HG02623 (cell line): ENCODE results near the gene MAD1L1.
"Not testable (repeated sequence)": the region's sequence is repeated elsewhere in the genome, so short reads cannot be mapped to it uniquely, and the experiment has no call there.

Experiments used
- ATAC-seq: cut with Tn5 transposase; IDR thresholded peaks from one replicate; pipeline ENCODE4 v1.9.1; 2021; ENCODE audit warnings: moderate library complexity; ENCODE audit not compliant: unreplicated experiment

The MAD1L1 gene

DNA sequence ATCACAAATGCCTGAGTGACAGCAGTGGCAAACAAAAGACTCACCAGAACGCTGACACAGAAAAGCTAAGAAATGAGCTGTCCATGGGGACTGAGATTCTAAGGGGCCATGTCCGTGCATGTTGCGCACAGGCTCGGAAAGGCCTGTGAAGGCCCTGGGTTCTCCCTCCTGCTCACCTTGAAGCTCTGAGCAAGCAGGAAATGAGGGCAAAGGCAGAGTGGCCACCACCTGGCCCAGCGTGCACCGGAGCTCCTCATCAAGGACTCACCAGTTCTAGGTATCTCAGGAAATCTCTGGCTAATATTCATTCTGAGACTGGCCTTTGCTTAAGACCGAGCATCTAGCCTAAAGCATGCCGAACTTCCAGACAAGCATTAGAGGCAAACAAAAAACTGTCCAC is 52.7 kb downstream of the MAD1L1 start:
- ATAC-seq: no peak

DNA sequence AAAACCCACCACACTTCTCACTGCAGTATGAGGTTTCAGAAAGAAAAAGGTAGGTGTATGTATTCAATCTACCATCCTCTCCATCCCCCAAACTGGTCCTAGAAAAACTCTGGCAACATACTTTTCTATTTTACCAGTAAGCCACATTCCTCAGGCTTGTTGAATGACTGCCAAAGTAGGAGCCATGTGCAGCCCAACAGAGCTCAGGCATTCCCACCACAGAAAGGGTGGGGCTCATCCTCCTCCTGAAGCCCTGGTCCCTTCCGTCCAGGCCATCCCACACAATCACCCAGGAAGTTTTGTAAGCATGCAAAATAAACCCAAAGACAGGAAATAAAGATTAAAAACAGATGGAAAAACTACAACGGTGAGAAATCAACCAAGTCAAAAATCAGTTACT is 57.2 kb downstream of the MAD1L1 start:
- no peak for ATAC-seq

DNA sequence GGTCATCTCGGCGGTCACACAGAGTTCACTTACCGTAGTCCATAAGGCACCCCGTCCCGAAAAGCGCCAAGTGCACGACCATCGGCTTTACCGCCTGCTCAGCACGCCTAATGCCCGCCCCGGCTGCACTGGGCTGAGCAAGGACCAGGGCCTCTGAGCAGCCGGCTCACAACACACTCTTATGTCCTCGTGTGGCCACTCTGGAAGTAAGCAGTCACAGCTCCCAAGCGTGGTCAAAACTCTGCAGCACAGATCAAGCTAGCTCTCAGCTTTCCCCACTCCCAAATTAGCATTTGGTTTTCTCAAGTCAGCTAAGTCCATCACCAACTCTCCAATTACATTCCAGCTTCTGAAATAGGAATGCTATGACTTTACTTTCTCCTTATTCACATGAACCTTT is 57.7 kb downstream of the MAD1L1 start:
- ATAC-seq: no peak

DNA sequence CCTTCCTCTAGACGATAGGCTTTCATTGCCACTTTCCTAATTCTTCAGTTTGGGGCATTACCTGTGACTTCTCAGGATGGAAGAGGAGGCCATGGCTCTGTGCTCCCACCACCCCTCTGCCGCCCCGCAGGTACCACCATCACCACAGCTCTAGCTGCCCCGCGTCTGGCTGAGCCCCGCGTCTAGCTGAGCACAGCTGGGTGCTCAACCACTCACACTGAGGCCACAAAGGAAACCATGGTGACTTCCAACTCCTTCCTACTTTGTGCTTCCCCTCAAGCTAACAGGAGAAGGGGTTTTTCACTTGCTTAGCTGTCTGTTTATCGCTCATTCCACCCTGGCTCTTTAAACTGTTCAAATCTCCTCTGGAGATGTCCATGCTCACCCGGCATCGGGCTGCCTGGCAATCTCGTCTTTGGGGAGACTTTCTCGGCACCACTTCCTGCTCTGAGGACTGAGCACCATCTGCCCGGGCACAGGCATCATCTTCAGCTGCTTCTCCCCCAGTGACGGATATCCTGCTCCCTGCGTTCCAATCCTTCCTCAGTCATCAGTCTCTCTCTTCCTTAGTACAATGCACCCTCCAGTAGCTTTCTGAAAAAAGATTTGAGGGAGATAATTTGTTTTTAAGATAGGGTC is 59.4 kb downstream of the MAD1L1 start:
- ATAC-seq: no peak

DNA sequence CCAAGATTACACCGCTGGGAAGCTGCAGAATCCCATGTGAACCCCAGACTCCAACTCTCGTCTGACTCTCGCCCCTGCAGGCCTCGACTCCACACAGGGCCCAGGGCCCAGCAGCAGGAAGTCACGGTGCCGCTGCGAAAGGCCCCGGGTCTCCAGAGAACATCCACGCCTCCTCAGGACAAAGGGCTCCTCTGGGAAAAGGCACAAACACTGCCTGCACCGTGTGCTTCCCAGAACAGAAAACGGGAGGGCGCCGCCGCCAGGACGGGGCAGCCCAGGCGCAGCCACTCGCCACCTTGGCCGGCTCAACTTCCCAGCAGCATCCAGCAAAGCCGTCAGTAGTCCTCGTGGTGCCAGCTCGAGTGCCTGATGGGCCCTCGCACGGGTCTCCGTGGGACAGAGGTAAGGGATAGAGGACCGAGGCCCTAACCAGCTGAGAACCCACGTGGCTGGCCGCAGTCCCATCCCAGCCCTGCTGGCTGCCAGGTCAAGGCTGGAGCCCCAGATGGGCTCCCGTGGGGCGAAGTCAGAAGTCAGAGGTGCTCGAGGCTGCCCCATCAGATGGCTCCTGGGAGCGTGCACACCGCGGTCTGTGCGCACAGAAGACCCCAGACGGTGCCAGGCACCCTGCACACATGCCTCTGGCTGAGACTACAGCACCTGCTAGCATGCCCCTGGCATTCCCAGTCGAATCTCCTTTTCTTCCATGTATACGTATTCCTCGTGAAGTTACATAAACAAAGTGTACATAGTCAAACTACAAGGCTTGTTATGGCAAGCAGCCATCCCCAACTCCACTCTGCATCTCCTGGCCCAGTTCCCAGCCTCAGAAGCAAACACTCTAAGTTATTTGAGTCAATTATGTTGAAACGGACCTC is 60.2 kb downstream of the MAD1L1 start:
- no peak for ATAC-seq

DNA sequence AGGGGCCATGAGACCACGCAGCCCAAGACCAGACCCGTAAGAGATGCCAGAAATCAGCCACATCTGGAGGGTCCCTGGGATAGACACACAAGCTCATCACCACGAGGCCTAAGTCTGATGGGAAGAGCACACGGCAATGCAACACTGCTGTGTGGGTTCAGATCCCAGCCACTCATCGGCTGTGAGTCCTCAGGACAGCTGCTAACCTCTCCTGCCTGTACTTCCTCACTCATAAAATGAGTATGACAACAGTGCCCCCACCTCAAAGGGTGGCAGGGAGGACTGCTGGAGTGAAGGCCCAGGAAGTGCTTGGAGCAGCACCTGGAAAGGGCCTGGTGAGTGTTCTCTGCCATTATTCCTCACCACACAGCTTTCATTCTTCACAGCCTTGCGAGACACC is 60.9 kb downstream of the MAD1L1 start:
- no peak for ATAC-seq

DNA sequence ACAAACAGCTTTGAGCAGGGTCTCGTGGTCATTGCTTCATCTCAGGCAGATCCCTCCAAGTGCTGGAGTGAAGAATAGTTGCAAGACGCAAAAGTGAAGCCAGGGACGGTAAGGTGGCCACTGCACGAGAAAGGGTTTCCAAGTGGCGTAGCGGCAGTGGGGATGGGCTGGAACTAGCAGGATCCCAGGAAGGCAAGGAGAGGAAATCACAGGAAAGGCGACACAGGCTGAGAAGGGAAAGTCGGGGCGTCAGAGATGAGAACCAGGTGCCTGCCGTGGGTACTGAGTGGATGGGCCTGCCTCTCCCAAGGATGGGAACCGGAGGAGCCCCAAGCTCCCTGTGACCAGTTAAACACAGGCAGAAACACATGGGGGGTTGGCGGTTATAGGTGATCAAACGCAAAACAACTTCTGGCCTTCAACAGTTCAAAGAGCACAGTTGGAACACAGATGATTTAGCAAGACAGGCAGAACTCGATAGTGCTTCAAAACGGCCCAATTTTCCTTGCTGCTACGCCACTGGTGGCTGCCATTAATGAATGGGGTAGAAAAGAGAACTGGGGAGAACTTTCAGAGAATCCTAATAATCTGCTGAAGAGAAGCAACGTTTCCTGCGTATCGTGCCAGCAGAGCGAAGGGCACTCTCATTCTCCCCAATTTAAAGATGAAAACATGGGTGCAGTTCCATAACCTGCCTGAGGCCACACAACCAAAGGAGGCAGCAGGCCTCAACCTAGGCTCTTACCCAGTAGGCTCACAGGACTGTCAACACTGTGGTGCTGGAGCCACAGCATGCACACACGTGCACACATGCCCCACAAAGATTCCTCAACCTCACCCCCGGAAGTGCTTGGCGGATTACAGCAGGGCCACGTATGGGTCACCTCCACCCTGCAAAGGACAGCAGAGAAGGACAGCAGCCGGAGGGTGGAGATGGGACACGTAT is 61.9 kb downstream of the MAD1L1 start:
- ATAC-seq: no peak

DNA sequence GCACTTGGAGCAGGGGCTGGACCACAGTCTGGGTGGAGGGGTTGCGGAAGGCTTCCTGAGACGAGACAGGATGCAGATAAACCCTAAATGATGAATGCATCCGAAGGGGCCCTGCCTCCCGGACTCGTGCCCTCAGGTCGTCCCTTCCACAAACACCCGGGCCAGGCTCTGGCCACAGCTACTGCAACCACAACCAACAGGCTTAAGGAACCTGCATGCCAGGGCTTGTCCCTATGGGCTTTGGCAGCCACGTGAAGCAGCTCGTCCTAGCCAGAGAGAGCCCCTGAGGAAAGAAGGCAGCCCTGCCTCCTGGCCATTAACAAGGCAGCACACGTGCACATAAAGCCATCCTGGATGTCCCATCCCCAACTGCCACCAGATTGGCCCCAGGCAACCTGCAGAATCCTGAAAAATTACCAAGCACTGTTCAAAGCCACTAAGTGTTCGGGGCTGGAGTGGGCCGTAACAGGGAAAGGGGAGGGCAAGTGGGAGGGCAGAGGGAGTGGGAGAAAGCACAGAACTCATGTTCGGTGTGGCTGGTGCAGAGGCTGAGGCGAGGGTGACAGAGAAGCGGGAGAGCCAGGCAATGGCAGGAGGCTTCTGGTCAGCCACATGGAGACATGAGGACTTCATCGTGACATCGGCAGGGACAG is 62.7 kb downstream of the MAD1L1 start:
- ATAC-seq: no peak

DNA sequence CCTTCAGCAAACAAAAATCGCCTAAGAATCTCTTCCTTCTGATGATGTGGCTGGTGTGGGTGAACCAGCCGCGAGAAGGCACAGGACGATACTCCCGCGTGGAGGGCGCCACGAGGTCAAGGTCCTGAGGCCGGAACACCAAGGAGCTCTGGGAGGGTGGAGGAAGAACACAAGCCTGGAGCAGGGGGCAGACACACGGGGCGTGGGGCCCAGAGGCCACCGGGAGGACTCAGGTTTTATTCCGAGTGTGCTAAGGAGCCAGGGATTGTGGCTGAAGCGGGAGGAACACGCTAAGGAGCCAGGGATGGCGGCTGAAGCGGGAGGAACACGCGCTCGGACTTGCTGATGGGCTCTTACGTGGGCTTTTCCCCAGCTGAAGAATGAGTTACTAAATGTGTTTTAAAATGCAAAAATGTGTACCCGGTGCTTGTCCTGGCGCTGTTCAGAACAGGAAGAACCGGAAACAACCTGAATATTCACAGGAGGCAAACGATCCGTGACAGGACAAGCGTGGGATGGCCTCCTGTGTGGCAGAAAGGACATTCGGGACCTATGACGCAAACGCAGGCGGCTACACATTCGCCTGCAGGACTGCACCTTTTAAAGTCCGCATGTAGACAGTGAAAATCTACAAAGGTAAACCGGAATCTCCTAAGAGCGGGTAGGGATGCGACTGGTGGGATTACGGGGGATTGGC is 64.0 kb downstream of the MAD1L1 start:
- no peak for ATAC-seq

DNA sequence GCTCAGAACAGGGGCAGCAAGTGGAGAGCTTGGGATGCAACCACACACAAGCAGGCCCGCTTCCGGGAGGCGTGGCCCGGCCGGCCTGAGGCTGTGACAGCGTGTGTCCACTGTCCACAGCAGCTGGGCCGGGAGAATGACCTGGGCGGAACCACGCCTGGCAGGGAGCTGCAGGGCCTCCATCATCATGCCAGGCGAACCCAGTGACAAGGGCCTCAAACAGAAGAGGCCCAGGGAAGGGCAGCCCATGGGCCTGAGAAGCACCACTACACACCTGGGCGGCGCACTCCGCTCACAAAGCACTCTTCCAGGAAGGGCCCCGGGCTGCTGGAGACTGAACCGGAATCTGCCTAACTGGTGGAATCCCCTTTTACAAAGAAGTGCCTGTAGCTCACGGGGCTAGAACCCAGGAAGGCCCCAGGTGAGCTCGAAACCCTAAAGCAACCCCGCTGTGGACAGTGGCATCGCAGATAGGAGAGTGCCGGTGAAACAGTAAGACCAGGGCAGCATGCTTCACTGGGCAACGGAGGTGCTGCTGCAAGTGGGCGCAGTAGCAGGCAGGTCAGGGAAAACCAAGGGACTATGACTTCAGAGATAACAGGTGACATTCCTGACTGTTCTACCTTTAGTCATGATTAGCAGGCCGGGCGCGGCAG is 66.0 kb downstream of the MAD1L1 start:
- ATAC-seq: no peak

DNA sequence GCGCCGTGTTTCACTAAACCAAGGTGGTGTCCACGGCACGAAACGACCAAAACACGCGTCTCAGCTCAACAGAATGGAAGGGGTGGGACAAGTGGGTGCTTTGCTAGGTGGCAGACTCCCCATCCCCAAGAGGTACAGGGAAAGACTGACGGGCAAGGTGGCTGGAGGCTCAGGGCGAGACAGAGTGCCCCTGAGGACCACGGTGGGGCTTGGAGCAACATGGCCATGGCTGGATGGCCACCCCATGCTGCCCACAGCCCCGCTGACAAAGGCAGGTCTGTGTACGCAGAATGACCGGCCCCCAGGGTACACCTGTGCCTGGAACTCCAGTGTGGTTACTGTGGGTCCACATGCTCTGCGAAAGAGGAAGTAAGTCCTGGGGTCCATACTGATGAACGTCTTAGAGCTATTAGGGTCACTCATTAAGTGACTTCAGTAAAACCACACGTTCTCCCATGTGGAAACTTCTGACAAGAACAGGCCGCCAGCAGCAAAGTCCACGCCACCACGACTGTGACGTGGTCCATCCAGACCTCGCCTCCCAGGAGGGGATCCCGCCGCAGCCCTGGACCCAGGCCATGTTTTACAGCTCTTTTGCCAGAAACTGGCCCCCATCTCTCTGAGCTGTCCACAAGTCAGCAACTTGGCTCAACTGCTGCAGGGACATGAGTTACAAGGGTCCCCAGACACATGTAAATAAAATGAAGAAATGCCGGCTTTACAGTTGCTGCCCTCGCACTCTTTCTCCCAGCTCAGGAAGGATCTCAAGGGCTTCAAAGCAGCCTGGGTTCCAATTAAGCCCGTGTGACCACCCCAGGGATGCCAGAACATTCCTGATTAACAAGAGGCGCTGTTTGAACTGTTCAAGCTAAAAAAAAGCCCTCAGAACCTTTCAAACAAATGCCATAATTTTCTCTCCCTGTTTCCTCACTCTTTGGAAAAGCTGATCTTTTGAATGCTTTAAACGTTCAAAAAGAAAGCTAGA is 66.8 kb downstream of the MAD1L1 start:
- ATAC-seq: peak; percentile 78

DNA sequence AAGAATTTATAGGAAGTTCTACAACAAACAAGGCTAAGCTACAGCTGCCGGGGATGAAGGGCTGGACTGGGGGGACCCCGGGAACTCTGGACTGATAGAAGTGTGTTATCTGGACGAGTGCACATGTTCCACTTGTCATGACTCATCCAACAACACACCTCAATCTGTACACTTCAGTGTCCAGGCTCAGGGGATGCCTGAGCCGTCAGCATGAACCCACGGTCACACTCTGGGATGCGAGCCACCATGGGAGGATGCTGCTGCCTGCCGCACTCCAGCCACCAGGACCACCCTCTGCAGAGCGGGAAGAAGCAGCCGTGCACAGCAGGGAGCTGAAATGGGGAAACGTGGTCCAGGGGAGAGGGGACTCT is 67.5 kb downstream of the MAD1L1 start:
- no peak for ATAC-seq

DNA sequence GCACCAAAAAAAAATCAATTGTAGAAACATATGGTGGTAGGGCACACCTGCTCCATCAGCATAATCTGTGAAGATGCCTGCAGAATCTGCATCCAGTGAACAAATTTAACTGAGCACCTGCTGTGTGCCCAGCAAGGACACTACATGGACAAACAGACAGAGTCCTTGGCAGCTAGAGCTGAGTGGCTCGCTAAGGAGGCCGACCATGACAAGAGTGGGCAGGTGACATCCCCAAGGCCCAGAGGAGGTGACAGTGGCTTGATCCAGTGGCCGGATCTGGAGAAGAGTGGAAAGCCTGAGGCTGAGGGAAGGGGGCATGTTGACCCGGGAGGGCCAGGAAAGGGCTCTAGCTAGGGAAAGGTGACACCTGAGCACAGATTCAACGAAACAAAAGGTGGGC is 68.1 kb downstream of the MAD1L1 start:
- no peak for ATAC-seq

DNA sequence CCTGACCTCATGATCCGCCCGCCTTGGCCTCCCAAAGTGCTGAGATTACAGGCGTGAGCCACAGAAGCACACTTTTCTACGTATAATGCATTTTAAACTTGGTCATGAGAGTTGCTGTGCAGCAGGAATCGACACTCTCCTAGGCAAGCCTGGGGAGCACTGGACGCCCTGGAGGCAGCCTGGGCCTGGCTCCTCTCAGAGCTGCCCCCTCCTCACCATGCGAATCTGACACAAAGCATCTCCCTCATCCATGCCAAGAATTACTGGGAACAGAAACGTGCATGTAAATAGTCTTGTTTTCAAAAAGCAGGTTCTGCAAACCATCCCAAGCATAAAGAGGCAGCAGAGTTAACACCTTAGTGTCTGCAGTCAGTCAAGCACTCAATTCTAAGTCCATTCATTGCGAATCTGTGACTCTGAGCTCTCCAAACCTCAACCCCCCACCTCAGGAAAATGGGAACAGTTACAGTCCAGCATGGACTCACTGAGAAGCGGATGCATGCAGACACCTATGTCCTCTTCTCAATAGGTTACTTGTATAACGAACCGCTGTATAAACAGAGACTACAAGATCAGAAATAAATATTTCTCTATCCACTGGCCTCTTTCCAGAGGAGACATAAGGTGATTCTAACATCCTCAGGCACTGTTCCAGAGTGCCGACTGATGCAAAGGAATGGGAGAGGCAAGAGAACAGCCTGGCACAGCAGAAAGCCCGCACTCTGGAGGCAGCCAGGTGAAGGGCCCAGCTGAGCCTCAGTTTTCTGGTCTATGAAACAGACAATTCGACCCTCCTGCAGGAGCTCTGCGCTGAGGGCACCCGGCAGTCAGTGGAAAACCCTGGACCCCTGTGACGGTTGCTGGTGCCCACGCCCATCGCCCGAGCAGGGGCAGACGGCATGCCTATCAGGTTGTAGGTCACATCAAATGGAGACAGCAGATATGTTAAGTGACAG is 68.9 kb downstream of the MAD1L1 start:
- no peak for ATAC-seq

DNA sequence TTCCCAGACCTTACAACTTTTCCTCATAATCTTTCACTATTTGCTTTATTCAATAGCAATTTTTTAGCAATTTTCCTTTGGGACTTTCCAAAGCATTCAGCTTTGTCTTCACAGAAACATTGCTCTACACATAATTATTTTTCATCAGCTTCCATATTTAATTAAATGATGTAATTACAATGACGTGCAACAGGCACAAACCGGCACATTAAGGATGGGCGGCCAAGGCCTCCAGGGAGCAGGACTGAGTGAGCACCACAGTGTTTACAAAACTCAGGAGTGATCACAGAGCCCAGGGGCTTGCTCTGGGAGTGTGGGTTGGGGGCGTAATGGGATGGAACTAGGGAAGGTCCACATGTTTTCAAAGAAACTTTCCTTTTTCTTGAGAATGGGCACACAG is 69.8 kb downstream of the MAD1L1 start:
- ATAC-seq: no peak

DNA sequence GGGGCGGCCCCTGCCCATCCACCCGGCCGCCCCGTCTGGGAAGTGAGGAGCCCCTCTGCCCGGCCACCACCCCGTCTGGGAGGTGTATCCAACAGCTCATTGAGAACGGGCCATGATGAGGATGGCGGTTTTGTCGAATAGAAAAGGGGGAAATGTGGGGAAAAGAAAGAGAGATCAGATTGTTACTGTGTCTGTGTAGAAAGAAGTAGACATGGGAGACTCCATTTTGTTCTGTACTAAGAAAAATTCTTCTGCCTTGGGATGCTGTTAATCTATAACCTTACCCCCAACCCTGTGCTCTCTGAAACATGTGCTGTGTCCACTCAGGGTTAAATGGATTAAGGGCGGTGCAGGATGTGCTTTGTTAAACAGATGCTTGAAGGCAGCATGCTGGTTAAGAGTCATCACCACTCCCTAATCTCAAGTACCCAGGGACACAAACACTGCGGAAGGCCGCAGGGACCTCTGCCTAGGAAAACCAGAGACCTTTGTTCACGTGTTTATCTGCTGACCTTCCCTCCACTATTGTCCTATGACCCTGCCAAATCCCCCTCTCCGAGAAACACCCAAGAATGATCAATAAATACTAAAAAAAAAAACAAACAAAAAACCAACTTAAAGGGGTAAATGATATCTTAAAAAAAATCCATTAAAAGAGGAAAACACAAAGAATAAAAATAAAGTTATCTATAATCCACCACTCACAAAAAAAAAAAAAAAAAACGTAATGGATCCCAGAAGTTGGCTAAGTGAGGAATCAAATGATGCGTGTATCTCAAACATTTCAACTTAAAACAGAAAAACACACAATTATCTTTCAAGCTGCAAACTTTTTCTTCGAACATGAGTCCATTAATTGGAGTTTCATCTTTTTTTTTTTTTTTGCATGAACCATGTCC is 70.5 kb downstream of the MAD1L1 start:
- not testable (repeated sequence) for ATAC-seq

DNA sequence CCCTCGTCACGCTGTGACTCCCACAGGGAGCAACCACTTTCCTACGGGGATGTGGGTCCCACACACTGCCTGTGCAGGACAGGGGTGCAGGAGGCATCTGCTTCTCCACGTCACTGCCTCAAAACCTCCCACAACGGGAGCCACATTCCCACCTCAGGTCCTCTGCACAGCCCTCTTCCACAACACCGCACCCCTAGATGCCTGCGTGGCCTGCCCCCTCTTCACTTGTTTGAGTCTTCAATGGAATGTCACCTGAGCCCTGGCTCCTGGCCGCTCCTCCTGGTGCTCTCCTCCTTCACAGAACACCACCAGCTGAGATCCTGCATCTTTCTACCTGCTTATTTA is 73.6 kb downstream of the MAD1L1 start:
- ATAC-seq: no peak
